Thymus (tissue), 11 donors: ENCODE measurements around the gene UPK3A. TPM values are rescaled to one million over a fixed set of nuclear protein-coding genes. Genes with fewer than 3 reads are reported as not detected.
A peak's percentile ranks its signal among the peaks of the same experiment; 100 is the strongest.
"Not testable (repeated sequence)": the region's sequence is repeated elsewhere in the genome, so short reads cannot be mapped to it uniquely, and the experiment has no call there.

Source experiments
- DNase-seq, 9 donors: peaks; one replicate each; pipeline ENCODE4 v3.0.0-alpha.2; 2013; ENCODE audit warnings: low spot score in 9 of 9, low read depth in 6 of 9, missing footprints in 1 of 9
- H3K27ac ChIP-seq, 2 donors: one replicate each; pipeline ENCODE4 v1.5.1; 2013; ENCODE audit warnings: control low read depth in 1 of 2, low read depth in 1 of 2, low read length in 1 of 2, mild to moderate bottlenecking in 1 of 2, moderate library complexity in 1 of 2
- H3K27me3 ChIP-seq, 2 donors: one replicate each; pipeline ENCODE4 v1.5.1; 2013; ENCODE audit warnings: low read length in 1 of 2; ENCODE audit not compliant: control insufficient read depth in 2 of 2, insufficient read depth in 1 of 2
- H3K36me3 ChIP-seq, 2 donors: one replicate each; pipeline ENCODE4 v1.5.1; 2013; ENCODE audit warnings: low read length in 1 of 2, mild to moderate bottlenecking in 1 of 2, moderate library complexity in 1 of 2; ENCODE audit not compliant: control insufficient read depth in 2 of 2, insufficient read depth in 2 of 2
- H3K4me1 ChIP-seq, 2 donors: one replicate each; pipeline ENCODE4 v1.5.1; 2013; ENCODE audit warnings: low read length in 2 of 2; ENCODE audit not compliant: control insufficient read depth in 2 of 2, insufficient read depth in 2 of 2
- H3K4me3 ChIP-seq, 2 donors: one replicate each; pipeline ENCODE4 v1.5.1; 2013; ENCODE audit warnings: low read length in 2 of 2, control low read depth in 1 of 2, mild to moderate bottlenecking in 1 of 2
- H3K9me3 ChIP-seq, 2 donors: one replicate each; pipeline ENCODE4 v1.5.1; 2013; ENCODE audit warnings: low read length in 1 of 2, mild to moderate bottlenecking in 1 of 2; ENCODE audit not compliant: control insufficient read depth in 2 of 2, insufficient read depth in 1 of 2
- WGBS: extraction: QIAGEN DNeasy Blood & Tissue Kit; methylation state at CpG from one replicate; pipeline ENCODE4 v1.1.7; 2013; 5-methylcytosine and 5-hydroxymethylcytosine counted together
- polyA plus RNA-seq: library from polyadenylated mRNA; stranded (reverse); fragments of 200-250 nt; gene quantifications from one replicate; pipeline ENCODE4 v1.2.3, GENCODE V29; 2013
- total RNA-seq: library from RNA; stranded (reverse); fragments of 120-200 nt; gene quantifications from one replicate; pipeline ENCODE4 v1.2.4, GENCODE V29; 2013
- donor health status: healthy.

Gene UPK3A
- total and polyA plus RNA-seq, 2 donors = 0.47 to 1.0 TPM

GRCh38 chr22:45254388-45254787, 30.4 kb upstream of the UPK3A start:
- Histone ChIP-seq H3K4me3 (no peak overlapping the region), H3K27me3 (no peaks in the 10 kb centered on the region), H3K9me3 (peaks cover 0 to 4% of the 10 kb centered on the region in 2 donors), H3K36me3 (no peaks in the 10 kb centered on the region), H3K27ac (no peak overlapping the region), H3K4me1 (no peaks in the 10 kb centered on the region)
- no peak for DNase-seq
- 97% methylated on average over 7 of the region's 7 CpGs for WGBS

GRCh38 chr22:45254789-45255278, 29.9 kb upstream of the UPK3A start:
- Histone ChIP-seq H3K27ac (no peak overlapping the region), H3K4me3 (no peak overlapping the region), H3K9me3 (peaks cover 0 to 4% of the 10 kb centered on the region in 2 donors), H3K36me3 (no peaks in the 10 kb centered on the region), H3K27me3 (no peaks in the 10 kb centered on the region), H3K4me1 (no peaks in the 10 kb centered on the region)
- DNase-seq = no peak
- 87% methylated on average over 6 of the region's 6 CpGs for WGBS

GRCh38 chr22:45257941-45258340, 26.8 kb upstream of the UPK3A start:
- not testable (repeated sequence) for H3K36me3 ChIP-seq, H3K27ac ChIP-seq, DNase-seq, H3K4me3 ChIP-seq, H3K27me3 ChIP-seq, H3K4me1 ChIP-seq, H3K9me3 ChIP-seq
- WGBS = 99% methylated on average over 4 of the region's 4 CpGs

GRCh38 chr22:45259754-45260394, 24.9 kb upstream of the UPK3A start:
- H3K27ac ChIP-seq = no peak overlapping the region
- peaks cover 0 to 18% of the 10 kb centered on the region in 2 donors for H3K27me3 ChIP-seq
- no peak for DNase-seq
- H3K36me3 ChIP-seq = no peaks in the 10 kb centered on the region
- H3K4me3 ChIP-seq = no peak overlapping the region
- H3K4me1 ChIP-seq = peaks cover 9 to 22% of the 10 kb centered on the region in 2 donors
- H3K9me3 ChIP-seq = peaks cover 1 to 10% of the 10 kb centered on the region in 2 donors
- WGBS = 96% methylated on average over 10 of the region's 10 CpGs

GRCh38 chr22:45260395-45260759, 24.4 kb upstream of the UPK3A start:
- Histone ChIP-seq H3K4me1 (peaks cover 9 to 22% of the 10 kb centered on the region in 2 donors), H3K27me3 (peaks cover 1 to 19% of the 10 kb centered on the region in 2 donors)
- not testable (repeated sequence) for H3K4me3 ChIP-seq, H3K36me3 ChIP-seq, H3K9me3 ChIP-seq, H3K27ac ChIP-seq, DNase-seq
- WGBS = 96% methylated on average over 9 of the region's 9 CpGs

- Histone ChIP-seq H3K27ac (no peak overlapping the region), H3K4me1 (peaks cover 9 to 22% of the 10 kb centered on the region in 2 donors), H3K4me3 (no peak overlapping the region), H3K9me3 (peaks cover 1 to 10% of the 10 kb centered on the region in 2 donors), H3K36me3 (no peaks in the 10 kb centered on the region), H3K27me3 (peaks cover 3 to 28% of the 10 kb centered on the region in 2 donors)
- WGBS = 94% methylated on average over 20 of the region's 20 CpGs
- DNase-seq = no peak
These were observed 23.2 kb upstream of the UPK3A start for GRCh38 chr22:45261407-45262088.

DNA sequence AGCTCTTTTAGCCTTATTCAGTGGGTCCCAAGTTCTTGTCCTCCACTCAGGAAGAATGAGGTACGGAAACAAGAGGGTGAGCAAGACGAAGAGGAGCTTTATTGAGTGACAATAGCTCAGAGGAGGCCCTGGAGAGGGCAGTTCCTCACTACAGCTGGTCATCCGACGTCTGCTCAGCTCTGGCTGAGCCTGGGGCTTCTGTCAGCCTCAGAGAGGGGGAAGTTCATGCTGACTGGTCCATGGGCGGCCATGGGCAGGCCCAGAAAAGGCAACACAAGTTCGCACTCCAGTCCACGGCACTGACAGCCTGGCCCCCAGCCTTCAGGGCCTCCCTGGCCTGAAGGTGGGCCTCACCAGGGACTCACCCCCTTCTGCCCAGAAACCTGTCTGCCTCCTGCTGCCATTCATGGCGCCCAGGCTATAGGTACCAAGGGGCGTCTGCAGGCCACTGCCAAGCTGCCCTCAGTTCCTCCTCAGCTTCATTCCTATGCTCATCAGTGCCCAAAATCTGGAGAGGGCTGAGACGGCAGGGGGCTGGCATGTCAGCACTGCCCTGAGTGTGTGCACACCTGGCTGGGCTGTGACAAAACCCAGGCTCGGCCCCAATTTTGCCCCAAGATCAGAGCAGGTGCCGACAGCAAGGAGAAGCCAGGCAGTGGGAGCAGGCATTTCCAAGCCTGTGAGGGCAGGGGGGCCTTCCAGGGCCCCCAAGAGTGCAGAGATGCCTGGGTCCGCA, 22.4 kb upstream of the UPK3A start:
- Histone ChIP-seq H3K4me1 (peaks cover 9 to 22% of the 10 kb centered on the region in 2 donors), H3K36me3 (no peaks in the 10 kb centered on the region), H3K4me3 (no peak overlapping the region), H3K27me3 (peaks cover 3 to 34% of the 10 kb centered on the region in 2 donors), H3K9me3 (peaks cover 1 to 10% of the 10 kb centered on the region in 2 donors), H3K27ac (no peak overlapping the region)
- no peak for DNase-seq
- WGBS = 68% methylated on average over 13 of the region's 13 CpGs

- Histone ChIP-seq H3K27ac (peak overlapping the region in 1 of 2 donors; percentile 32), H3K36me3 (no peaks in the 10 kb centered on the region), H3K4me1 (peaks cover 9 to 22% of the 10 kb centered on the region in 2 donors), H3K4me3 (no peak overlapping the region), H3K27me3 (peaks cover 7 to 40% of the 10 kb centered on the region in 2 donors), H3K9me3 (peaks cover 1 to 10% of the 10 kb centered on the region in 2 donors)
- WGBS = 13% methylated on average over 14 of the region's 14 CpGs
- DNase-seq = peak in 6 of 9 donors; percentile 32 to 74 (median 50)
These were observed 21.8 kb upstream of the UPK3A start for GRCh38 chr22:45262931-45263462.
